ENCODE measurements around the gene ZC3H14. TPM values are rescaled to one million over a fixed set of nuclear protein-coding genes. Genes with fewer than 3 reads are reported as not detected.

The ZC3H14 gene
- total RNA-seq, 1 experiment from 2014 or later = 90.6 TPM

GRCh38 chr14:88617479-88617878 is 54.6 kb downstream of the ZC3H14 start:
- Histone ChIP-seq H4K91ac (ENCODE audit: insufficient read length, low read depth, low read length) (no peak overlapping the region), H4K8ac (replicated peaks; ENCODE audit: insufficient read length, low read depth, low read length) (no peak overlapping the region), H3K27ac (ENCODE audit: insufficient read length, low read depth, low read length) (no peak overlapping the region), H3K79me1 (ENCODE audit: insufficient read depth, low read depth, low read length, poor library complexity, severe bottlenecking) (no peaks in the 10 kb centered on the region), H3K4me2 (ENCODE audit: insufficient read depth, insufficient read length, low read length) (no peak overlapping the region), H3K18ac (ENCODE audit: insufficient read length, low read depth, low read length) (no peak overlapping the region), H3T11ph (ENCODE audit: low read length) (no peak overlapping the region), H2AK5ac (ENCODE audit: insufficient read length, low read length) (no peak overlapping the region), H4K5ac (ENCODE audit: insufficient read length, low read depth, low read length) (no peak overlapping the region), H3K9ac (ENCODE audit: extremely low read depth, insufficient read length, low read length) (no peak overlapping the region), H4K20me1 (ENCODE audit: control insufficient read depth, insufficient read depth, insufficient read length) (no peaks in the 10 kb centered on the region), H3K9me3 (ENCODE audit: control insufficient read depth, low read depth, low read length) (no peaks in the 10 kb centered on the region), H2AFZ (ENCODE audit: low read length) (no peak overlapping the region), H3K56ac (ENCODE audit: insufficient read length, low read depth, low read length) (no peak overlapping the region), H3K4me1 (ENCODE audit: insufficient read depth, low read length) (no peaks in the 10 kb centered on the region; the same call in none of the 2 replicates), H3K27me3 (ENCODE audit: insufficient read depth, low read length) (no peaks in the 10 kb centered on the region), H3K23me2 (ENCODE audit: insufficient read length, low read depth, low read length, poor library complexity, severe bottlenecking) (no peaks in the 10 kb centered on the region), H2BK12ac (ENCODE audit: insufficient read length, low read depth, low read length) (no peak overlapping the region), H2BK5ac (ENCODE audit: insufficient read length, low read length) (no peak overlapping the region), H3K4ac (ENCODE audit: low read depth, low read length) (no peak overlapping the region), H2BK15ac (ENCODE audit: low read depth, low read length) (no peak overlapping the region), H3K23ac (ENCODE audit: insufficient read length, low read depth, low read length) (no peak overlapping the region), H3K14ac (ENCODE audit: insufficient read depth, low read length) (no peak overlapping the region), H3K79me2 (ENCODE audit: insufficient read depth, low read length) (no peaks in the 10 kb centered on the region), H2BK20ac (ENCODE audit: low read depth, low read length, poor library complexity, severe bottlenecking) (no peak overlapping the region), H2BK120ac (ENCODE audit: low read depth, low read length, poor library complexity, severe bottlenecking) (no peak overlapping the region)
- Mint-ChIP-seq H3K4me3 (no peak overlapping the region), H3K4me1 (peaks cover 18 to 19% of the 10 kb centered on the region in 2 experiments), H3K9me3 (no peaks in the 10 kb centered on the region), H3K27me3 (ENCODE audit: low read depth) (no peaks in the 10 kb centered on the region; the same call in 1 of the 2 replicates), H3K36me3 (ENCODE audit: insufficient read depth in 1 of 3, low read depth in 3 of 3) (peaks cover 0 to 17% (median 13%) of the 10 kb centered on the region in 3 experiments; a peak in 5 of 7 replicates), H3K27ac (no peak overlapping the region)
- DNase-seq = no peak
- WGBS (ENCODE audit: extremely low coverage, insufficient read length, low lambda C conversion rate) = no CpG with 5 or more reads among the region's 1 CpG
- no peak for TF ChIP-seq CTCF (conservative IDR thresholded peaks at IDR 0.05)
